CD4-positive, alpha-beta T cell treated with Interleukin-17A for 4 hours (primary cell): ENCODE results near the gene ACOXL.

Source experiments
- DNase-seq: peaks from one replicate; pipeline ENCODE4 v3.0.0-alpha.2; 2020; ENCODE audit warnings: mixed read lengths

Gene ACOXL

GRCh38 chr2:111045771-111046444 lies 313.5 kb downstream of the ACOXL start:
- DNase-seq, result no peak

GRCh38 chr2:111046670-111047069 lies 314.3 kb downstream of the ACOXL start:
- DNase-seq, result no peak

GRCh38 chr2:111048856-111049768 lies 316.7 kb downstream of the ACOXL start:
- DNase-seq, result no peak

- no peak for DNase-seq
Measured at GRCh38 chr2:111049792-111050640, 317.6 kb downstream of the ACOXL start.

GRCh38 chr2:111050701-111051376 lies 318.5 kb downstream of the ACOXL start:
- no peak for DNase-seq

GRCh38 chr2:111052621-111053020 lies 320.2 kb downstream of the ACOXL start:
- no peak for DNase-seq

GRCh38 chr2:111053266-111053665 lies 320.9 kb downstream of the ACOXL start:
- no peak for DNase-seq

GRCh38 chr2:111053825-111054515 lies 321.6 kb downstream of the ACOXL start:
- DNase-seq, result no peak

- DNase-seq, result no peak
Measured at GRCh38 chr2:111054791-111055691, 322.7 kb downstream of the ACOXL start.

GRCh38 chr2:111055735-111056134 lies 323.4 kb downstream of the ACOXL start:
- DNase-seq, result no peak

GRCh38 chr2:111057045-111057444 lies 324.7 kb downstream of the ACOXL start:
- DNase-seq, result no peak

GRCh38 chr2:111057721-111058120 lies 325.3 kb downstream of the ACOXL start:
- DNase-seq, result no peak

- DNase-seq, result no peak
Measured at GRCh38 chr2:111058264-111058663, 325.9 kb downstream of the ACOXL start.

GRCh38 chr2:111061191-111061590 lies 328.8 kb downstream of the ACOXL start:
- DNase-seq, result no peak

GRCh38 chr2:111062417-111062816 lies 330.0 kb downstream of the ACOXL start:
- DNase-seq, result no peak

- DNase-seq, result no peak
Measured at GRCh38 chr2:111066062-111066593, 333.8 kb downstream of the ACOXL start.

GRCh38 chr2:111068435-111069058 lies 336.2 kb downstream of the ACOXL start:
- no peak for DNase-seq

GRCh38 chr2:111069722-111070121 lies 337.3 kb downstream of the ACOXL start:
- DNase-seq, result no peak

GRCh38 chr2:111071600-111072171 lies 339.3 kb downstream of the ACOXL start:
- DNase-seq, result no peak
